GM21528 (cell line): ENCODE data around the gene SLC32A1.

Experiments used
- ATAC-seq: cut with Tn5 transposase; IDR thresholded peaks from one replicate; pipeline ENCODE4 v1.9.1; 2021; ENCODE audit warnings: mild to moderate bottlenecking, moderate library complexity; ENCODE audit not compliant: unreplicated experiment, low FRiP score

The SLC32A1 gene

GRCh38 chr20:38724626-38725147 is 401 bp downstream of the SLC32A1 start:
- ATAC-seq = no peak

DNA sequence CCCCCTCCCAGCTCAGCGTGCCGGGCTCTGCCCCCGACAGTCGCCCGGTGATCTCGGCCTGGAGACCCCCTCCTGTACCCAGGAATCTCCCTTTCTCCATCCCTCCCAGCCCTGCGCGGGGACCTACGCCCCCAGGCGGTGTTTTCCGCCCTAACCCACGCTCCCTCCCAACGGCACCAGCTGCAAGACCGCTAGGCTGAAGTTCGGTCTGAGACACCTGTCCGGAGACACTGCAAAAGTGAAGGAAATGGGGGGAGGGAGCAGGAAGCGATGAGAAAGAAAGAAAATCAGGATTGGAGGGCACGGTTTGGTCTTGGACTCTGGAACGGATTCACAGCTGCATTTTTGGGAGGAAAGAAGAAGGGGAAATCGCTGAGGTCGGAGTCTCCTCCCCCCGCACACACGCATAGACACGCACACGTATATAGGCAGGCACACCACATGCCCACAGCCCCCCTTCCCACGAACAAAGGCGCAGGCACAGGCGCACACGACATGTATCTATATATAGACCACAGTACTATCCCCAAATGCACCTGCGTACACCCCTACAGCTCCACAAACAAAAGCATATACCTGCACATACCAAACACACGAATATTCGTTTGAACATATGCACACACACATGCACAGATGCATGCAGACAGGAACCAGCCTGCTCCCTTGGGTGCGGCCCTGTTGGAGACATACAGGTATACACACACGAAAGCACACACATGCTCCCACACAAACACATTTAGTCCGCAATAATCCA is 1.0 kb downstream of the SLC32A1 start:
- ATAC-seq = no peak

DNA sequence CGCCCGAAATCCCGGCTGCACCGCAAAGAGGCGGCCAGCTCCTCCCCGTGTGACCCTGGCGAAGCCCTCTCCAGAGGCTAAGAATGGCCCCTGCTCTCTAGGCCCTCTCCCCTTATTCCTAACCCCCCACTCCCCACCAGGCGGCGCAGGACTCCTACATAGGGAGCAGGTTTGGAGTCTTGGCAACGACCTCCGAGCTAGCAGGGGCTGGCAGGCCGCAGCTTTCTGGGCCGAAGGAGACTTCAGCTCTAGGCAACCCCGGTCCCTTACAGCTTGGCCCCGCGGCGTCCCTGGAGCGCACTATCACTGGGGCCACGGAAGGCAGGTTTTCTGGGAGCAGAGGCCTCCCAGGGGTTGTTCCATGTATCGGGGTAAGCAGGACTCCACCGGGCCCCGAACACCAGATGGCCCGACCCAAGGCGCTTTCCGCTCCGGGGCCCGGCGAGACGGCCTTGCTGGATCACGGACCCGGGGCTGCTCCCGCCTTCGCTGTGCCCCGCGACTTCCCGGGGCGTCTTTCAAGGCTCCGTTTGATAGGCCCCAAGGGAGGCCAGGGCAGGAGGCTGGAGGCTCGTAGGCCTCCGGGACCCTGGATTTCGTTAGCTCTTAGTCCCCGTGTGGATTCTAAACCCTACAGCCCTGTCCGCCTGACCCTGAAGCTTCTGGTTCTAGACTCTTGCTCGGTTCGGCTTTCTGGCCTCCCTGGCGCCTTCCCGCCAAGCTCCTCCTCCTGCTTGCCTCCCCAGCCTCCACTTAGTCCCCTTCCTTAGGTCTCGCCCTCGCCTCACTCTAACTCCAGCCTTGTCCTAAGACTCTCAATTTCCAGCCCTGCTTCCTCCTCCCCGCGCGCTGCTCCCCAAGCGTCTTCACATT is 1.9 kb downstream of the SLC32A1 start:
- ATAC-seq = no peak

- ATAC-seq = no peak
These were observed 2.7 kb downstream of the SLC32A1 start for GRCh38 chr20:38726804-38727606.

DNA sequence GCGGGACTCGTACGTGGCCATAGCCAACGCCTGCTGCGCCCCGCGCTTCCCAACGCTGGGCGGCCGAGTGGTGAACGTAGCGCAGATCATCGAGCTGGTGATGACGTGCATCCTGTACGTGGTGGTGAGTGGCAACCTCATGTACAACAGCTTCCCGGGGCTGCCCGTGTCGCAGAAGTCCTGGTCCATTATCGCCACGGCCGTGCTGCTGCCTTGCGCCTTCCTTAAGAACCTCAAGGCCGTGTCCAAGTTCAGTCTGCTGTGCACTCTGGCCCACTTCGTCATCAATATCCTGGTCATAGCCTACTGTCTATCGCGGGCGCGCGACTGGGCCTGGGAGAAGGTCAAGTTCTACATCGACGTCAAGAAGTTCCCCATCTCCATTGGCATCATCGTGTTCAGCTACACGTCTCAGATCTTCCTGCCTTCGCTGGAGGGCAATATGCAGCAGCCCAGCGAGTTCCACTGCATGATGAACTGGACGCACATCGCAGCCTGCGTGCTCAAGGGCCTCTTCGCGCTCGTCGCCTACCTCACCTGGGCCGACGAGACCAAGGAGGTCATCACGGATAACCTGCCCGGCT is 3.4 kb downstream of the SLC32A1 start:
- no peak for ATAC-seq

GRCh38 chr20:38728191-38728781 is 4.0 kb downstream of the SLC32A1 start:
- ATAC-seq = no peak

- ATAC-seq = no peak
These were observed 4.8 kb downstream of the SLC32A1 start for GRCh38 chr20:38728911-38729642.

DNA sequence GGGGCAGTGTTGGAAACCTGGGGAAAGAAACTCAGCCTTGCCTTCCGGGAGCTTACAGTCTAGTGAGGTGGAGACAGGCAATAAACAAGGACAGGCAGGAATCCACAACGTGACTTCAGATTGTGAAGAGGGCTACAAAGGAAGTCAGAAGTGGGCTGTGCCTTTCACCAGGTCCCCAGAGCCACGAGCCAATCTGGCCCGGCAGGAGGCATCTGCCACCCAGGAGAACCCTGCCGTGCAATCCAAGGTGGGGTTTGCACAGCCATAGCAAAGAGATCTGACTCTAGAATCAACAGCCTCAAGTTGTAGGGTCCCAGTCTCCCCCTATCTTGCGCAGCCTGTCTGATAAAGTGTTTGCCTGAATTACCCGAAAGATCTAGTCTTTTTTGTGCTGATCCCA is 5.5 kb downstream of the SLC32A1 start:
- no peak for ATAC-seq

DNA sequence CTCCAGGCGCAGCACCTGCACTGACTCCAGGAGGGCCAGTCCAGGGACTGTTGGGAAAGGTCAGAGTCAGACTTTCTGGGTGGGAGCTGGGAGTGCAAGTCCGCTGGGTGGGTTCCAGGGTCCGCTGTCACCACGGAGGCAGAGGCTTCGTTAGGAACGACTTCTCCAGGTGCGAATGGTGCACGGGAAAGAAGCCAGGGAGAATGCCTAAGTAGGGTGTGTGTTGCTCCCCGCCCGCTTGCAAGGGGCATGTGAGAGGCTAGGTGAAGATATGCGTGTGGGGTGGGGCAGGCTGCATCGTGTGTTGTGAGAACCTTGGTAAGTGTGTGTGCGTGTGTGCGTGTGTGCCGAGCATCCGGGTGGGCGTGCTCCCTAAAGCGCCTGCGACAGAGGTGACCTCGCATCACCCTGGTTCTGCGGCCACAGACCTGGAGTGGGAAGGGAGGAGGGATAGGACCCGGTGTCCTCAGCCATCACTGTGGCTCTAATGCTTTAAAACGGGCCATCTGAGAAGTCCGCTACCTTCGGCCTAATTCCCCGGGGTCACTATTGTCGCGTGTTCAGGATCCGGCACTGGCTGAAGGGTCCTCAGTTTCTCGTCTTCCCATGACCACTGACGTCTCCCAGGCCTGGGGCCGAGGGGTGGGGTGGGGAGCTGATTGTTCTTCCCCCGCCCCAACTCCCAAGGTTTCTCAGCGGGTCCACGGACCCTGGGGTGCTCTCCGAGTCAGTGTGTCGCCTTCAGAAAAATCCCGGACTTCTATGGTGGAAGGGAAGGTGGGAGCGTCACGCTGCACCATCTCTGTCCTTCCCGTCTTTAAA is 6.1 kb downstream of the SLC32A1 start:
- ATAC-seq = no peak

- no peak for ATAC-seq
These were observed 6.9 kb downstream of the SLC32A1 start for GRCh38 chr20:38730989-38731737.

DNA sequence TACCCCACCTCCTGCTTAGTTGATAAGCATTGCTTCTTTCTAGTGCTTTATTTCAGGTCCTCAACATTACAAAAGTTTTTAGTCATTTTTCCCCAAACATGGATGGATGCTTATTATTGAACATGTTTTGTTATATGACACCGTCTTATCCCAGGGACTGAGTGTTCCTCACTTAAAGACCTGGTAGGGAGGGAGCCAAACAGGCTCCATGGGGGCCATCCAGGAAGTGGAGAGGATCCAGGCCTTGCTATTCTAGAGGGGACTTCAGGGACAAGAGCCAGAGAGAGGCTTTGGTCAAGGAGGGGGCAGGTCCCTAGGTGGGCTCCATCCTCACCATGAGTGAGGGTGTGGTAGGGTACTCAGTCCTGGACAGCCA is 7.4 kb downstream of the SLC32A1 start:
- no peak for ATAC-seq

DNA sequence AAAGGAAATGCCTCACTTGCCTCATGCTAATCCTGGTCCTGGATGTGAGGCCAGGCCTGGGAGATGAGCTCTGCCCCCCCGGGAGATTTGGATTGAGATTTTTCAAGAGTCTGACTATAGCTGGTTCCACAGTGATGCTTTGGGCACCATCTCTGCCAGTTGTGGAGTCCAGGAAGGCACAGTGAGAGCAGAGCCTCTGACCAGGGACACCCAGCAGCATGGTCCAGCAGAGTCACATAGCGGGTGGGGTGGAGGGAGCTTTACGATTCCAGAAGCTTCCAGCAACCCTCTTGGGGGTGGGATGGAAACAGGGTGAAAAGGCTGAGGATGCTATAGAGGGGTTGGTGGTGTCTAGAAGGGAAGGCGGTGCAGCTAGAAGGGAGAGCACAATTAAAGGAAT is 8.7 kb downstream of the SLC32A1 start:
- no peak for ATAC-seq

DNA sequence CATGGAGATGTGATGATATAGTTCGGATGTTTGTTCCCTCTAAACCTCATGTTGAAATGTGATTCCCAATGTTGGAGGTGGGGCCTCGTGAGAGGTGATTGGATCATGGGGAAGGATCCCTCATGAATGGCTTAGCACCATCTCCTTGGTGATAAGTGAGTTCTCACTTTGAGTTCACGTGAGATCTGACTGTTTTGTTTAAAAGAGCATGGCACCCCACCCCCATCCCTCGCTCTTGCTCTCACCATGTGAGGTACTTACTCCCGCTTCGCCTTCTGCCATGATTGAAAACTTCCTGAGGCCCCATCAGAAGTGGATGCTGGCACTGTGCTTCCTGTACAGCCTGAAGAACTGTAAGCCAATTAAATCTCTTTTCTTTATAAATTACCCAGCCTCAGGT is 10.9 kb downstream of the SLC32A1 start:
- no peak for ATAC-seq

- ATAC-seq = no peak
These were observed 13.6 kb downstream of the SLC32A1 start for GRCh38 chr20:38737887-38738286.

DNA sequence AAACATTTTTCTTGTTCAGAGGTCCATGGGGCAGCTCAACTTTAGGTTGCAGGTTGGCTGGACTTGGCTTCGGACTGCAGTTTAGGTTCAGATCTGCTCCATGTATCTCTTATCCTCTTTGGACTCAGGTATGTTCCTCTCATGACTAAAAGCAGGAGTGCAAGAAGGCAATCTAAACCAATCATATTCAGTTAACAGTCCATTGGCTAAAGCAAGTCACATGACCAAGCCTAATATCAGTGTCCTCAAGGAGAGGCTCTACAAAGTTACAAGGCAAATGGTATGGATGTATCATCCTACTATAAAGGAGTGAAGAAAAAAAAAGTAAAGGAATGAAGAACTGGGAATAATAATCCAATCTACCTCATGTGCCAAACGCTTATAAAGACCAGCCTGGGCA is 21.5 kb downstream of the SLC32A1 start:
- no peak for ATAC-seq

GRCh38 chr20:38747495-38748096 is 23.3 kb downstream of the SLC32A1 start:
- no peak for ATAC-seq

DNA sequence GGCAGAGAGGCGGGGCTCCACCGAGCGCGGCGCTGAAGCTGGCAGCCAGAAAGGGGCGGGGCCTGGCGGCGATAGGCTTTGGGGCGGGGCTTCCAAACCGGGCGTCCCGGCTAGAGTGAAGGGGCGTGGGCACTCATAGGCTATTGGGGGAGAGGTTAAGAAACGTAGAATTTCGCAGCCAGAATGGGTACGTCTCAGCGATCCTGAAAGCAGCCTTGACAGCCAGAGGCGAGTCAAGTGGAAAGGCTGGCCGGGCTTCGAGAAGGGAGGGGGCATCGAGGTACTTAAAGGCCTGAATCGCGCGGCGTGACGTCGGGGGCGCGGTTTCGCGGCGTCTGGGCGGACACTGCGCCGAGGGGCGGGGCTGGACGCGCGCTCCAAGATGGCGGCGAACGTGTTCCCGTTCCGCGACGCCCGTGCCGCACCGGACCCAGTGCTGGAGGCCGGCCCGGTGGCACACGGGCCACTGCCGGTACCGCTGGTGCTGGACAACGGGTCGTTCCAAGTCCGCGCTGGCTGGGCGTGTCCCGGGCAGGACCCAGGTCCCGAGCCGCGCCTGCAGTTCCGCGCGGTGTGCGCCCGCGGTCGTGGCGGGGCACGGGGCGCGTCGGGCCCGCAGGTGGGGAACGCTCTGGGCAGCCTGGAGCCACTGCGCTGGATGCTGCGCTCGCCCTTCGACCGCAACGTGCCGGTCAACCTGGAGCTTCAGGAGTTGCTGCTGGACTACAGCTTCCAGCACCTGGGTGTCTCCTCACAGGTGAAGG is 24.0 kb downstream of the SLC32A1 start, which contains the start of gene ACTR5:
TSS of gene ACTR5 (plus strand) at position 364 of the 764 bp plus-strand sequence. CDS start at position 383, 19 bp downstream.
- peak; percentile 93 for ATAC-seq
